Measurements from ENCODE around the gene NT5DC3.

GRCh38 chr12:103824845-103825244 lies 16.2 kb downstream of the NT5DC3 start:
- TF ChIP-seq CTCF (conservative IDR thresholded peaks at IDR 0.05; ENCODE audit: low read depth, low read length) (no peak), EZH2 (IDR thresholded peaks at IDR 0.05; ENCODE audit: borderline replicate concordance, low read depth, low read length, poor library complexity, severe bottlenecking) (no peak)

Measured in A673 (cell line).